WTC11 (cell line): ENCODE measurements around the gene ITGA3. TPM values are rescaled to one million over a fixed set of nuclear protein-coding genes. Genes with fewer than 3 reads are reported as not detected.

Experiments used
- ATAC-seq: fragments of 200-7000 bp; cut with Tn5 transposase; 2 replicates; pipeline ENCODE4 v1.10.0; 2021; ENCODE audit warnings: mild to moderate bottlenecking, moderate library complexity
- CTCF ChIA-PET: fragments of 300-600 bp; sonication (Branson Sonifier 250); formaldehyde crosslinking; loops from one replicate; lab custom pipeline; 2021; ENCODE audit warnings: antibody characterized with exemption; lab: Charles Lee
- POLR2A ChIA-PET: fragments of 350-600 bp; sonication (Branson Sonifier 250); formaldehyde crosslinking; loops from one replicate; lab custom pipeline; 2021; ENCODE audit warnings: antibody characterized with exemption; lab: Charles Lee
- DNase-seq: peaks from one replicate; pipeline ENCODE4 v3.0.0; 2021; ENCODE audit warnings: low spot score
- H3K27ac Mint-ChIP-seq: 2 replicates; pipeline ENCODE4 v1.8.0; 2021; ENCODE audit warnings: mixed read lengths
- H3K27me3 Mint-ChIP-seq: 2 replicates; pipeline ENCODE4 v1.8.0; 2021; ENCODE audit warnings: low read depth, mild to moderate bottlenecking, moderate library complexity, mixed read lengths
- H3K36me3 Mint-ChIP-seq: 2 replicates; pipeline ENCODE4 v1.8.0; 2021; ENCODE audit warnings: mixed read lengths
- H3K4me1 Mint-ChIP-seq: 2 replicates; pipeline ENCODE4 v1.8.0; 2022; ENCODE audit warnings: mixed read lengths
- H3K4me3 Mint-ChIP-seq: 2 replicates; pipeline ENCODE4 v1.8.0; 2021; ENCODE audit warnings: mild to moderate bottlenecking, moderate library complexity, mixed read lengths
- H3K9me3 Mint-ChIP-seq: 2 replicates; pipeline ENCODE4 v1.8.0; 2021; ENCODE audit warnings: mixed read lengths
- ELF4 ChIP-seq: sonication (generic); formaldehyde crosslinking; IDR thresholded peaks from 2 replicates; pipeline ENCODE4 v1.8.1; 2022; ENCODE audit warnings: low read depth, mild to moderate bottlenecking, moderate library complexity, missing genetic modification reagents
- JAZF1 ChIP-seq: fragments of 250-450 bp; sonication (Bioruptor Pico); IDR thresholded peaks from 2 replicates; pipeline ENCODE4 v1.9.0; 2021; ENCODE audit warnings: moderate library complexity, mild to moderate bottlenecking, inconsistent platforms
- KAT7 ChIP-seq: sonication (generic); formaldehyde crosslinking; IDR thresholded peaks from 2 replicates; pipeline ENCODE4 v1.8.1; 2023; ENCODE audit warnings: missing genetic modification reagents, mild to moderate bottlenecking, borderline replicate concordance
- PRRX2 ChIP-seq: fragments of 250-450 bp; sonication (Bioruptor Pico); IDR thresholded peaks from 2 replicates; pipeline ENCODE4 v1.8.0; 2021; ENCODE audit warnings: mild to moderate bottlenecking
- SMAD3 ChIP-seq: sonication (generic); formaldehyde crosslinking; IDR thresholded peaks from 2 replicates; pipeline ENCODE4 v1.8.0; 2022; ENCODE audit warnings: missing genetic modification reagents, mild to moderate bottlenecking, borderline replicate concordance
- TEAD4 ChIP-seq: sonication (generic); formaldehyde crosslinking; IDR thresholded peaks from 2 replicates; pipeline ENCODE4 v1.8.0; 2022; ENCODE audit warnings: mild to moderate bottlenecking, missing genetic modification reagents
- ZBTB21 ChIP-seq: sonication (generic); formaldehyde crosslinking; IDR thresholded peaks from 2 replicates; pipeline ENCODE4 v1.8.1; 2023; ENCODE audit warnings: mild to moderate bottlenecking, missing genetic modification reagents, borderline replicate concordance
- ZNF232 ChIP-seq: sonication (generic); formaldehyde crosslinking; IDR thresholded peaks from 2 replicates; pipeline ENCODE4 v1.8.0; 2022; ENCODE audit warnings: mild to moderate bottlenecking, missing genetic modification reagents
- total RNA-seq: library from RNA; stranded (reverse); gene quantifications from 3 replicates; pipeline ENCODE4 v1.2.3, GENCODE V29; 2021
- TF ChIP-seq, protein P1 (sequence below): sonication (generic); formaldehyde crosslinking; IDR thresholded peaks from 2 replicates; pipeline ENCODE4 v1.8.1; 2023; ENCODE audit warnings: mild to moderate bottlenecking, missing genetic modification reagents
- TF ChIP-seq, protein P2 (sequence below): sonication (generic); formaldehyde crosslinking; IDR thresholded peaks from 2 replicates; pipeline ENCODE4 v1.8.0; 2023; ENCODE audit warnings: mild to moderate bottlenecking, missing genetic modification reagents
- TF ChIP-seq, protein P3 (sequence below): fragments of 250-450 bp; sonication (Bioruptor Pico); IDR thresholded peaks from 2 replicates; pipeline ENCODE4 v1.8.0; 2021; ENCODE audit warnings: mild to moderate bottlenecking
- TF ChIP-seq, protein P4 (sequence below): sonication (generic); formaldehyde crosslinking; IDR thresholded peaks from 2 replicates; pipeline ENCODE4 v1.8.1; 2022; ENCODE audit warnings: low read depth, mild to moderate bottlenecking, moderate library complexity, missing genetic modification reagents, borderline replicate concordance
- TF ChIP-seq, protein P5 (sequence below): fragments of 200-600 bp; IDR thresholded peaks from 2 replicates; pipeline ENCODE4 v1.8.0; 2022; ENCODE audit warnings: antibody characterized with exemption
- TF ChIP-seq, protein P6 (sequence below): sonication (generic); formaldehyde crosslinking; IDR thresholded peaks from 2 replicates; pipeline ENCODE4 v1.8.1; 2023; ENCODE audit warnings: mild to moderate bottlenecking, missing genetic modification reagents
- TF ChIP-seq, protein P7 (sequence below): sonication (generic); formaldehyde crosslinking; IDR thresholded peaks from 2 replicates; pipeline ENCODE4 v1.8.0; 2023; ENCODE audit warnings: missing genetic modification reagents

Gene ITGA3
- total RNA-seq, 1 experiment from 2014 or later: 35.3 TPM

DNA sequence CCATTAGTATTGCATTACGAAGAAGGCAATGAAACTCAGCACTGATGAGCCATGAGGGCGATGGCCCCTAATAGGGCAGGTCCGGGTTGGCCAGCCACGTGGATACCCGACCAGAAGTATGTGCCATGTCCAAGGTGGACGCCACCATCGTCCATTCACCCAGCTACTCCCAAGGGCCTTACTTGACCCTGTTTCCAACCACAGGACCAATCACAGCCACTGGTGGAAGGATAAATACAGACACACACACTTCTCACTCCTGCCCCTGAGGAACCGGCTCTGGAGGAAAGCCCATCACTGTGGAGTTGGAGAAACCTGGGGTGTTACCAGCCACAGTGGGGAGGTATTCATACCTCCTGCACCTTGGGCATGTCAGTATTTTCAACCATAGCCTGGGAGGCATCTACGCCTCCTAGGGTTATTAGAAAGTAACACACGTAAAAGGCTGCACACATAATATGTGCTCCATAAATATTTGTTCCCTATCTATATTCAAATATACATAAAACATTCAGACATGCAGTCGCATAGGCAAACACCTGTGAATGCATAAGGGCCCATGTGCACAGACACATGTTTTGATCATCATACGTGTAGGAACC, 5.4 kb upstream of the ITGA3 start:
- TF ChIP-seq, protein P1, sequence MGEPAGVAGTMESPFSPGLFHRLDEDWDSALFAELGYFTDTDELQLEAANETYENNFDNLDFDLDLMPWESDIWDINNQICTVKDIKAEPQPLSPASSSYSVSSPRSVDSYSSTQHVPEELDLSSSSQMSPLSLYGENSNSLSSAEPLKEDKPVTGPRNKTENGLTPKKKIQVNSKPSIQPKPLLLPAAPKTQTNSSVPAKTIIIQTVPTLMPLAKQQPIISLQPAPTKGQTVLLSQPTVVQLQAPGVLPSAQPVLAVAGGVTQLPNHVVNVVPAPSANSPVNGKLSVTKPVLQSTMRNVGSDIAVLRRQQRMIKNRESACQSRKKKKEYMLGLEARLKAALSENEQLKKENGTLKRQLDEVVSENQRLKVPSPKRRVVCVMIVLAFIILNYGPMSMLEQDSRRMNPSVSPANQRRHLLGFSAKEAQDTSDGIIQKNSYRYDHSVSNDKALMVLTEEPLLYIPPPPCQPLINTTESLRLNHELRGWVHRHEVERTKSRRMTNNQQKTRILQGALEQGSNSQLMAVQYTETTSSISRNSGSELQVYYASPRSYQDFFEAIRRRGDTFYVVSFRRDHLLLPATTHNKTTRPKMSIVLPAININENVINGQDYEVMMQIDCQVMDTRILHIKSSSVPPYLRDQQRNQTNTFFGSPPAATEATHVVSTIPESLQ (CRISPR knock-in tag): no peak
- TF ChIP-seq ELF4: no peak
- no peak for TF ChIP-seq ZNF232 (CRISPR knock-in tag)
- Mint-ChIP-seq H3K27me3 (peaks cover 10% of the 10 kb centered on the region), H3K4me3 (no peak overlapping the region), H3K36me3 (no peaks in the 10 kb centered on the region), H3K27ac (no peak overlapping the region), H3K9me3 (no peaks in the 10 kb centered on the region), H3K4me1 (peaks cover 56% of the 10 kb centered on the region)
- no peak for ATAC-seq
- no peak for DNase-seq
- CTCF ChIA-PET: interaction anchor here (0.5 kb wide), 1 partner anchor 132 kb away, joined by 4 read pairs; no protein-coding TSS in a partner anchor
- POLR2A ChIA-PET: no interaction called here

DNA sequence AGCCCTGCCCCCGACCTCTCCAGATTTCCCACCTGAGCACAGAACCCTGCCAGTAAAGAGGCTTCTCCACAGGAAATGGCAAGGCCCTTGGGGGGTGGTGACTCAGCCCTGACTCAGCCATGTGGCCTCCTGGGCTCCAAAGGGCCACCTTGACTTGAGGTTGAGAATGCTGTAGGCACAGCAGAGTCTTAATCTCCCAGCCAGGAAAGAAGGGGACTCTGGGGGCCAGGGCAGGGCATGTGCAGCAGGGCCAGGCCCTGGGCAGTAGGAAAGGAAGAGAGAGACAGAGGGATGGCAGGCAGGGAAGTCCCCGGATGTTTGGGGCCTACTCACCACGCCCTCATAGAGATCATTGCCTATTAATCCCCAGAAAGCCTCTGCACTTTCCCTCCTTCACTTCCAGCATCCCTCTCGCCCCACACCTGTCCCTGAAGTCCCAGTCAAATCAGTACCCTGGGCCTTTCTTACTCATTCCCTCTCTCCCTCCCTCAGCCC, 4.8 kb upstream of the ITGA3 start:
- ATAC-seq (no peak), DNase-seq (no peak)
- Mint-ChIP-seq H3K9me3 (no peaks in the 10 kb centered on the region), H3K4me1 (peaks cover 56% of the 10 kb centered on the region), H3K27me3 (peaks cover 10% of the 10 kb centered on the region), H3K27ac (peak overlapping the region; percentile 74), H3K36me3 (no peaks in the 10 kb centered on the region), H3K4me3 (no peak overlapping the region)
- CTCF ChIA-PET: interaction anchor here (0.5 kb wide), 1 partner anchor 133 kb away, joined by 4 read pairs; no protein-coding TSS in a partner anchor
- TF ChIP-seq, protein P2, sequence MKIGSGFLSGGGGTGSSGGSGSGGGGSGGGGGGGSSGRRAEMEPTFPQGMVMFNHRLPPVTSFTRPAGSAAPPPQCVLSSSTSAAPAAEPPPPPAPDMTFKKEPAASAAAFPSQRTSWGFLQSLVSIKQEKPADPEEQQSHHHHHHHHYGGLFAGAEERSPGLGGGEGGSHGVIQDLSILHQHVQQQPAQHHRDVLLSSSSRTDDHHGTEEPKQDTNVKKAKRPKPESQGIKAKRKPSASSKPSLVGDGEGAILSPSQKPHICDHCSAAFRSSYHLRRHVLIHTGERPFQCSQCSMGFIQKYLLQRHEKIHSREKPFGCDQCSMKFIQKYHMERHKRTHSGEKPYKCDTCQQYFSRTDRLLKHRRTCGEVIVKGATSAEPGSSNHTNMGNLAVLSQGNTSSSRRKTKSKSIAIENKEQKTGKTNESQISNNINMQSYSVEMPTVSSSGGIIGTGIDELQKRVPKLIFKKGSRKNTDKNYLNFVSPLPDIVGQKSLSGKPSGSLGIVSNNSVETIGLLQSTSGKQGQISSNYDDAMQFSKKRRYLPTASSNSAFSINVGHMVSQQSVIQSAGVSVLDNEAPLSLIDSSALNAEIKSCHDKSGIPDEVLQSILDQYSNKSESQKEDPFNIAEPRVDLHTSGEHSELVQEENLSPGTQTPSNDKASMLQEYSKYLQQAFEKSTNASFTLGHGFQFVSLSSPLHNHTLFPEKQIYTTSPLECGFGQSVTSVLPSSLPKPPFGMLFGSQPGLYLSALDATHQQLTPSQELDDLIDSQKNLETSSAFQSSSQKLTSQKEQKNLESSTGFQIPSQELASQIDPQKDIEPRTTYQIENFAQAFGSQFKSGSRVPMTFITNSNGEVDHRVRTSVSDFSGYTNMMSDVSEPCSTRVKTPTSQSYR (CRISPR knock-in tag): 0 out of 2 replicates have a peak, but pooled peaks have one; percentile 28
- TF ChIP-seq SMAD3 (0 out of 2 replicates have a peak, but pooled peaks have one; percentile 26), KAT7 (CRISPR knock-in tag) (no peak), ZBTB21 (CRISPR knock-in tag) (no peak)
- TF ChIP-seq, protein P3, sequence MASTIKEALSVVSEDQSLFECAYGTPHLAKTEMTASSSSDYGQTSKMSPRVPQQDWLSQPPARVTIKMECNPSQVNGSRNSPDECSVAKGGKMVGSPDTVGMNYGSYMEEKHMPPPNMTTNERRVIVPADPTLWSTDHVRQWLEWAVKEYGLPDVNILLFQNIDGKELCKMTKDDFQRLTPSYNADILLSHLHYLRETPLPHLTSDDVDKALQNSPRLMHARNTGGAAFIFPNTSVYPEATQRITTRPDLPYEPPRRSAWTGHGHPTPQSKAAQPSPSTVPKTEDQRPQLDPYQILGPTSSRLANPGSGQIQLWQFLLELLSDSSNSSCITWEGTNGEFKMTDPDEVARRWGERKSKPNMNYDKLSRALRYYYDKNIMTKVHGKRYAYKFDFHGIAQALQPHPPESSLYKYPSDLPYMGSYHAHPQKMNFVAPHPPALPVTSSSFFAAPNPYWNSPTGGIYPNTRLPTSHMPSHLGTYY (CRISPR knock-in tag): no peak
- POLR2A ChIA-PET: no interaction called here

DNA sequence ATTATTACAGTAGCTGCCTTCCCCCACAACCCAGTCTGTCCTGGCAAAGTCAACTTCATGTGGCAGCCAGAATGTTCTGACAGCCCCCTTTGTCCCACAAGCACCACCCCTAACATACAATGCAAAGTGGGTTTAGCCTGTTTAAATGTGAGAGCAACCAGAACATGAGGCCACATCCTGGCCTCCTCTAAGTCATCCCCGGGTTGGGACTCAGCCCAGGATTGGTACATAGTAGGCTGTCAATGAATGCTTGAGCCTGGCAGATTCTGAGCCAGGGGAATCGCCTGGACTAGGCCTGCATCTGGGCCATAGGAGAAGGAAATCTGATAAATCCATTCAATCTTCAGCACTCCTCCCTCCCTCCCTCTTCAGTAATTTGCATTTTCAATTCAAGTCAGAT, 4.3 kb upstream of the ITGA3 start:
- Mint-ChIP-seq H3K4me3 (no peak overlapping the region), H3K36me3 (no peaks in the 10 kb centered on the region), H3K27ac (no peak overlapping the region), H3K9me3 (no peaks in the 10 kb centered on the region), H3K27me3 (peaks cover 11% of the 10 kb centered on the region), H3K4me1 (peaks cover 56% of the 10 kb centered on the region)
- ATAC-seq (no peak), DNase-seq (no peak)
- ChIA-PET POLR2A (no interaction called here), CTCF (interaction anchor here (0.9 to 2.3 kb wide), 3 partner anchors 24 to 36 kb away, joined by 3 to 12 read pairs (median 5); no protein-coding TSS in a partner anchor)
- TF ChIP-seq PRRX2 (CRISPR knock-in tag) (no peak), JAZF1 (CRISPR knock-in tag) (no peak), TEAD4 (CRISPR knock-in tag) (no peak)
- TF ChIP-seq, protein P4, sequence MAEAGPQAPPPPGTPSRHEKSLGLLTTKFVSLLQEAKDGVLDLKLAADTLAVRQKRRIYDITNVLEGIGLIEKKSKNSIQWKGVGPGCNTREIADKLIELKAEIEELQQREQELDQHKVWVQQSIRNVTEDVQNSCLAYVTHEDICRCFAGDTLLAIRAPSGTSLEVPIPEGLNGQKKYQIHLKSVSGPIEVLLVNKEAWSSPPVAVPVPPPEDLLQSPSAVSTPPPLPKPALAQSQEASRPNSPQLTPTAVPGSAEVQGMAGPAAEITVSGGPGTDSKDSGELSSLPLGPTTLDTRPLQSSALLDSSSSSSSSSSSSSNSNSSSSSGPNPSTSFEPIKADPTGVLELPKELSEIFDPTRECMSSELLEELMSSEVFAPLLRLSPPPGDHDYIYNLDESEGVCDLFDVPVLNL (CRISPR knock-in tag): no peak
- TF ChIP-seq, protein P5, sequence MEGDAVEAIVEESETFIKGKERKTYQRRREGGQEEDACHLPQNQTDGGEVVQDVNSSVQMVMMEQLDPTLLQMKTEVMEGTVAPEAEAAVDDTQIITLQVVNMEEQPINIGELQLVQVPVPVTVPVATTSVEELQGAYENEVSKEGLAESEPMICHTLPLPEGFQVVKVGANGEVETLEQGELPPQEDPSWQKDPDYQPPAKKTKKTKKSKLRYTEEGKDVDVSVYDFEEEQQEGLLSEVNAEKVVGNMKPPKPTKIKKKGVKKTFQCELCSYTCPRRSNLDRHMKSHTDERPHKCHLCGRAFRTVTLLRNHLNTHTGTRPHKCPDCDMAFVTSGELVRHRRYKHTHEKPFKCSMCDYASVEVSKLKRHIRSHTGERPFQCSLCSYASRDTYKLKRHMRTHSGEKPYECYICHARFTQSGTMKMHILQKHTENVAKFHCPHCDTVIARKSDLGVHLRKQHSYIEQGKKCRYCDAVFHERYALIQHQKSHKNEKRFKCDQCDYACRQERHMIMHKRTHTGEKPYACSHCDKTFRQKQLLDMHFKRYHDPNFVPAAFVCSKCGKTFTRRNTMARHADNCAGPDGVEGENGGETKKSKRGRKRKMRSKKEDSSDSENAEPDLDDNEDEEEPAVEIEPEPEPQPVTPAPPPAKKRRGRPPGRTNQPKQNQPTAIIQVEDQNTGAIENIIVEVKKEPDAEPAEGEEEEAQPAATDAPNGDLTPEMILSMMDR: no peak
- TF ChIP-seq, protein P6, sequence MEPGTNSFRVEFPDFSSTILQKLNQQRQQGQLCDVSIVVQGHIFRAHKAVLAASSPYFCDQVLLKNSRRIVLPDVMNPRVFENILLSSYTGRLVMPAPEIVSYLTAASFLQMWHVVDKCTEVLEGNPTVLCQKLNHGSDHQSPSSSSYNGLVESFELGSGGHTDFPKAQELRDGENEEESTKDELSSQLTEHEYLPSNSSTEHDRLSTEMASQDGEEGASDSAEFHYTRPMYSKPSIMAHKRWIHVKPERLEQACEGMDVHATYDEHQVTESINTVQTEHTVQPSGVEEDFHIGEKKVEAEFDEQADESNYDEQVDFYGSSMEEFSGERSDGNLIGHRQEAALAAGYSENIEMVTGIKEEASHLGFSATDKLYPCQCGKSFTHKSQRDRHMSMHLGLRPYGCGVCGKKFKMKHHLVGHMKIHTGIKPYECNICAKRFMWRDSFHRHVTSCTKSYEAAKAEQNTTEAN (CRISPR knock-in tag): no peak
- TF ChIP-seq, protein P7, sequence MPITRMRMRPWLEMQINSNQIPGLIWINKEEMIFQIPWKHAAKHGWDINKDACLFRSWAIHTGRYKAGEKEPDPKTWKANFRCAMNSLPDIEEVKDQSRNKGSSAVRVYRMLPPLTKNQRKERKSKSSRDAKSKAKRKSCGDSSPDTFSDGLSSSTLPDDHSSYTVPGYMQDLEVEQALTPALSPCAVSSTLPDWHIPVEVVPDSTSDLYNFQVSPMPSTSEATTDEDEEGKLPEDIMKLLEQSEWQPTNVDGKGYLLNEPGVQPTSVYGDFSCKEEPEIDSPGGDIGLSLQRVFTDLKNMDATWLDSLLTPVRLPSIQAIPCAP (CRISPR knock-in tag): no peak
- TF ChIP-seq, protein P1 (CRISPR knock-in tag): no peak
